Diencephalon (tissue), 1 donor: Measurements from ENCODE around the gene B4GALT3. TPM values are rescaled to one million over a fixed set of nuclear protein-coding genes. Genes with fewer than 3 reads are reported as not detected.

Source experiments
- small RNA-seq: library from RNA; depleted of rRNA; stranded (forward); fragments of <200 nt; gene quantifications from one replicate; pipeline ENCODE3, GENCODE V24; 2014
- total RNA-seq: library from RNA; depleted of rRNA; stranded (reverse); fragments of >200 nt; gene quantifications from one replicate; pipeline ENCODE4 v1.2.3, GENCODE V29; 2014

B4GALT3 gene
- 19.8 TPM for total RNA-seq

DNA sequence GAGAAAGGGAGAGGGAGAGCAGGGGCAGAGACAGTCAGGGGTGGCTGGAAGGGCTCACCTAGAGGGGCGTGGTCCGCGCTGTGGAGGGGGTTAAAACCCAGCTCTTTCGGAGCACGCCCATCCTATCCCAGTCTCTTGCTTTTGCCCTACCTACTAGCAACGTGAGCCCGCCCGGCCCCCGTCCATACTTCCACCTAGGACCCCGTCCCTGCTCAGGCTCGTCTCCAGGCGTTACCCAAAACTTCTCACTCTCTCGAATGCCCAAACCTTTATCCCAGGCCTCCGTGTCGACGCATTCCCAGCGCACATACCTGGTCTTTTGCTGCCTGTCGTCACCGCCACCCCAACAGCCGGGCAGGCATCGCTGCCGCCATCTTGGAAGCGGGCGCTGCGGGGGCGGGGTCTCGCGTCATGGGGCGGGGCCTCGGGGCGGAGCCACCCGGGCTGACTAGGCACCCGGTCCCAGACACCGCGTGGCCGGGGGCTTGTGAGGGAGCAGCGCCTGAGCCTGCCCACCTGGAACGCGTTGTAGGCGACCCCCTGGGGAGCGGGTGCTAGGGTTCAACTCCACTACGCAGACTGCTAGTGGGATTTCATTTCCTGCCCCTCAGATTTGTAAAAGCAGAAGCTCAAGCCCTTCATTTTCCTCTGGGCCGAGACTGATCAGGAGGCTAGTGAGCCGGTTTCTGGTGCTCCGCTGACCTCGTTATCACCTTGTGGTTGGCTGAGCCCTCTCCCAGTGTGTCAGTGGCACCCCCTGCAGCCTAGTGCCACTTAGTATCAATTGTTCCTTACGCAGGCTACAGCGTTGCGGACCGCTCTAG lies at the start of gene B4GALT3:
TSS of gene B4GALT3 (minus strand) at position 396 of the 824 bp plus-strand sequence. CDS start 1,447 bp downstream, outside the sequence.

GRCh38 chr1:161225534-161226319 lies 48.4 kb upstream of the B4GALT3 start, which contains the start of gene TOMM40L:
Gene TOMM40L, plus strand, starts transcription at chr1:161226060. Its CDS starts 430 bp downstream, at chr1:161226490.

GRCh38 chr1:161215076-161215475 lies 37.8 kb upstream of the B4GALT3 start, which contains the start of gene FCER1G:
Gene FCER1G, plus strand, starts transcription at chr1:161215295. Its CDS starts 27 bp downstream, at chr1:161215322.

GRCh38 chr1:161201836-161202712 lies 24.8 kb upstream of the B4GALT3 start, which contains the start of gene NDUFS2:
Gene NDUFS2, plus strand, starts transcription at chr1:161202367. Its CDS starts 19 bp downstream, at chr1:161202386.

DNA sequence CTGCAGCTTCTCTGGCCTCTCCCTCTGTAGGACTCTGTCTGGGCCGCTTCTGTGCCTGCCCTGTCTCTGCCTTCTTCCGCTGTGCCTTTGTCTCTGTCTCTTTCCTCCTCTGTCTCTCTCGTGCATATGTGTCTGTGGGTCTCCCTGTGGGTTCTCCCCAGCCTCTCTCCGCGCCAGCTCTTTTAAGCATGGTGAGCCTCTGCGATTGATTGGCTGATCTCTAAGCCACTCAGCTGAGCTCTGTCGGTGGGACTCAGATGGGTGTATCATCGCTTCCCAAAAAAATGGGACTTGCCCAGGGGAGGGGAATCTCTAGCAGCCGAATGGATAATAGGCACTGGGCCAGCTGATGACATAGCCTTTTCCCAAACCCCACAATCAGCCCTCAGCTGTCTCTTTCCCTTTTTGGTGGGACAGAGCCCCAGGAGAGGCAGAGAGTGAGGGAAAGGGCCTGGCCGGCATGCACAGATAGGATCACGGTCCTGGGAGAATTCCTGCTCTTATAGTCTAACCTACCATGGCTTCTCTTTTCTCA lies 21.7 kb upstream of the B4GALT3 start, which contains the start of gene ADAMTS4:
TSS of gene ADAMTS4 (minus strand) at position 158 of the 535 bp plus-strand sequence. CDS start 427 bp downstream, outside the sequence.

DNA sequence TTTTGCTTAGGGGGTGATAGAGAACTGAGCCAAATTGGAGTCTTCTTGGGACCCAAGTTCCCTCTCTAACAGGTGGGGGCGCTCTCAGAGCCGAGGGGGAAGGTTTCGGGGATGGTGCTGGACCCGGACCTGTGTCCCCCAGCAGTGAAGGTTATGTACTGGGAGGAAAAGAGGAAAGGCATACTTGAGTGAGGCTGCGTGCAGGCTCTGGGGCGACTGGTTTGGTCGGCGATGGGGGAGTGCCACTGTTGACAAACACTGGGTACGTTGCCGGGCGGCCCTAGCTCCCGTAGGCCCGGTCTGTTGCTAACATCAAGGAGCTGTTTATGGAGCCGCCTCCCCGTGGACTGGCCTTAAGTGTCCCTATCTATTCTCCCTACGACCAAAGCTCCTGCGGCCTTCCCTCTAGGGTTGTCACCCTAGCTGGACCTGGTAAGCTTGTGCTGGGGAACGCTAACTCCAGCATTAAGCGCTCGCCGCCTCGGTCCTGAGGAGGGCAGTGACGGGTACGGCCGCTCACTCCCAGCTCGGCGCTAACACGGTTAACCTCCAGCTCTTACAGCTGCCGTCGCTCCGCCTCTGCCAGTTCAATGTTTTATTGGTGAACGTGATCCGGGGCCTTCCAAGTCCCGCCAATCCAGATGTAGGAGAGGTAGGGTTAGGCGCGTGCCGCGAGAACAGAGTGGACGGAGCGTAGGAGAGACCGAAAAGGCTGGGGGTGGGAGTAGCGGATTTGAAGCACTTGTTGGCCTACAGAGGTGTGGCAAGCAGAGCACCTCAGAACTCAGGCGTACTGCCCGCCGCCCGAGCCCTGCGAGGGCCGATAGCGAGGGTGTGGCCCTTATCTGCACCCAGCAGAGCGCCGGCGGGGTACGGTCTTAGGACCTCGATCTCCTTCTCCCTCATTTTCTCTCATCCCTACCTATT lies 11.3 kb downstream of the B4GALT3 start, which contains the start of gene PPOX:
TSS of gene PPOX (plus strand) at position 685 of the 927 bp plus-strand sequence. CDS start 422 bp downstream, outside the sequence.

DNA sequence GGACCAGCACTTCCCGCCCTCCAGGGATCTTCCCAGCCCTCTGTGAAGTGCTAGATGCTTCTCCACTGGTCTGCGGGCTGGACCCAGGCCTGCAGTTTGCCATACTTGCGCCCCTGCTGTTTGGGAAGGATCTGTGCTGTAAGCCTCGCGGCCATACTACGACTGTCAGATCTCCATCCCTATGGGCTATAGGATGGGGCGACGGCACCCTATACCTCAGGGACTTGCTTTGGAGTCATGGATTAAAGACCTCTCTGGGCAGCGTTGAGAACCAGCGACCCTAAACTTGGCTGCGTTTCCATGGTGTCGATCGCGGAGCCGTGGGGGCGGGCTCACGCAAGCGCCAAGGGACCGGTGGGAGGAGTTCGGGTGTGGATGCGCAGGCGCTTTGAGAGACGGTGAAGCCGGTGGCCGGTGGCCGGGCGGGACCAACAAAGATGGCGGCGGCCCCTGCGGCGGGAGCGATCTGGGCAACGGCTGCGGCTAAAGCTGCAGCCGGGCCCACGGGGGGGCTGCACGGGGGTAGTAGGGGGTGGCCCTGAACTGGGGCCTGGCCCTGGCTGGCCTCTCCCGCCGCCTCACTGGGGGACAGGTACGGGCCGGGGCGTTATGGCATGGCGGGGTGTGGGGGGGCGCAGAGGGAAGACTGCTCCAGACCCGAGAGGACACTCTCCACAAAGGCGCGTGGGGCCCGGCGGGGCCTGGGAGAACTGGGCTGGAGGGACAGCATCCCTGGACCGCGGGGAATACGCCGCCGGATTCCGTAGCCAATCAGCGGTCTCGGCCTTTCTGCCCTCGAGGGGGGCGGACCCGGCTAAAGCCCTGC lies 18.0 kb downstream of the B4GALT3 start, which contains the start of gene USP21:
TSS of gene USP21 (plus strand) at position 414 of the 826 bp plus-strand sequence. CDS start 1,141 bp downstream, outside the sequence.

DNA sequence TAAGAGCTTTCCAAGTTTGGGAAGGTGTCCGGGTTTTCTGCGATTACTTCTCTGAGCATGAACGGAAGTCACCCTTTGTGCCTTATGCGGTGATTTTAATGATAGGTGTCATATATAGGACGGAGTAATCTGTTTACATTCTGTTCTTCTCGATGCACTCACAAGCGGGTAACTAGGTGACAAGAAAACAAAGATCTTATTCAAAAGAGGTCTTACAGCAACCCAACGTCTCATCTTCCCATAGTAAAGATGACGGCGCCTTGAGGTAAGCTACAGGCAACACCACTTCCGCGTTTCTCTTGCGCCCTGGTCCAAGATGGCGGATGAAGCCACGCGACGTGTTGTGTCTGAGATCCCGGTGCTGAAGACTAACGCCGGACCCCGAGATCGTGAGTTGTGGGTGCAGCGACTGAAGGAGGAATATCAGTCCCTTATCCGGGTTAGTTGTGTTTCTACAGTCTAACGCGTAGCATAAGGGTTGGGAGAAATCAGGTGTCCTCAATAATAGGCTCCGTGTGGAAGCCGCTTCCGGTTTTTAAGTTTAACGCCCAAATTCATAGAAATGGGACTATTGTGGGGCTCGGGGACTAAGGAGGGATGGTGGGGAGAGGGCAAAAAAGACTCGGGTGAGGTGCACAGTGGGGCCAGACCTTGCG lies 23.5 kb downstream of the B4GALT3 start, which contains the start of gene UFC1:
TSS of gene UFC1 (plus strand) at position 297 of the 656 bp plus-strand sequence. CDS start at position 317, 20 bp downstream.

DNA sequence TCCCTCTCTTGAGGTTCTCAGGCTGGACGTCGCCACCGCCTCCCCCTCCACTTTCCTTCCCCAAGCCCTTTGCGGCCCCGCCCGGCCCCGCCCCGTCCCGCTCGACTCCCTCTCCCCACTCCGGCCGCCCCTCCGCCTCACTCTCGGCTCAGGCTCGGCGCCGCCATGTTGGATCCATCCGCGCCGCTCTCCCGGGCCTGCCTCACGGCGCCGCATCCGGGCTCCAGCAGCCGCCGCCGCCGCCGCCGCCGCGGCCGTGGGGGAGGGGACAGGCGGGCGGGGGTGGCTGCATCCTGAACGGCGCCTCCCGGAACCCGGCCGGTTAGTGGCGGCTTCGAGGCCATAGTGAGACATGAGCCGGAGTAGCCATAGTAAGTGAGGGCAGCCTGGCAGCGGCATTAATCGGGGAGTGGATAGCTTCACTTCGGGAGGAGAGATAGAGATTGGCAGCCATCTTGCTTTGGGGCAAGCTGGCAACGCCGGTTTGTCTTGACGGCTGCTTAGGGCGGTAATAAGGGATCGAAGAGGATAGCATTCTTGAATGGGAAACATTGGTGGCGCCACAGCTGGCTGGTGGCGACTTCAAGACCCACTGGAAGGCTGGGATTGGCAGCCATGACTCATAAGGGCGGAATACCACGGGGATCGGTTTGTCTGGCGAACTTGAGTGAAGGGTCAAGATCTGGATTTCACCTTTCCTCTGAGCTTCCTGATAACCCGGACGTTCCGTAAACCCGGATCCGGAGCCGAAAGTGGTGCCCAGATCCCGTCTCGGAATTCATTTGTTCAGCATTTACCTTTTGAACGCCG lies 44.7 kb downstream of the B4GALT3 start, which contains the start of gene DEDD:
TSS of gene DEDD (minus strand) at position 258 of the 810 bp plus-strand sequence. CDS start 8,205 bp downstream, outside the sequence.

Small RNA genes lying within 50 kb of the gene (small RNA-seq; reads per million reads assigned to genes)
- gene RF01225 = not detected

Other genes starting within 250 kb of the B4GALT3 start
- not detected for gene ITLN2, start 222.7 kb downstream of the B4GALT3 start, total RNA-seq
- 11.5 TPM for gene F11R, start 156.4 kb downstream of the B4GALT3 start, total RNA-seq
- gene TSTD1, start 138.5 kb downstream of the B4GALT3 start, total RNA-seq = 52.1 TPM
- 93.4 TPM for gene USF1, start 131.5 kb downstream of the B4GALT3 start, total RNA-seq
- gene ARHGAP30, start 107.6 kb downstream of the B4GALT3 start, total RNA-seq = 1.6 TPM
- gene NECTIN4, start 87.9 kb downstream of the B4GALT3 start, total RNA-seq = not detected
- 15.5 TPM for gene KLHDC9, start 79.1 kb downstream of the B4GALT3 start, total RNA-seq
- gene PFDN2, start 59.5 kb downstream of the B4GALT3 start, total RNA-seq = 64.4 TPM
- 19.1 TPM for gene NIT1, start 59.4 kb downstream of the B4GALT3 start, total RNA-seq
- 24.7 TPM for gene DEDD, start 44.8 kb downstream of the B4GALT3 start, total RNA-seq
- gene UFC1, start 23.5 kb downstream of the B4GALT3 start, total RNA-seq = 137 TPM
- 14.5 TPM for gene USP21, start 18.0 kb downstream of the B4GALT3 start, total RNA-seq
- 31.4 TPM for gene PPOX, start 11.1 kb downstream of the B4GALT3 start, total RNA-seq
- gene ADAMTS4, start 21.5 kb upstream of the B4GALT3 start, total RNA-seq = 1.2 TPM
- 143 TPM for gene NDUFS2, start 24.9 kb upstream of the B4GALT3 start, total RNA-seq
- 5.3 TPM for gene FCER1G, start 37.8 kb upstream of the B4GALT3 start, total RNA-seq
- gene APOA2, start 46.1 kb upstream of the B4GALT3 start, total RNA-seq = not detected
- 23.5 TPM for gene TOMM40L, start 48.6 kb upstream of the B4GALT3 start, total RNA-seq
- not detected for gene NR1I3, start 60.7 kb upstream of the B4GALT3 start, total RNA-seq
- gene PCP4L1, start 81.2 kb upstream of the B4GALT3 start, total RNA-seq = 27.9 TPM
- gene MPZ, start 132.5 kb upstream of the B4GALT3 start, total RNA-seq = 1.2 TPM
- gene SDHC, start 136.9 kb upstream of the B4GALT3 start, total RNA-seq = 21.0 TPM
- gene CFAP126, start 190.4 kb upstream of the B4GALT3 start, total RNA-seq = 6.5 TPM